ENCODE measurements around the gene NRP2.

Gene NRP2

DNA sequence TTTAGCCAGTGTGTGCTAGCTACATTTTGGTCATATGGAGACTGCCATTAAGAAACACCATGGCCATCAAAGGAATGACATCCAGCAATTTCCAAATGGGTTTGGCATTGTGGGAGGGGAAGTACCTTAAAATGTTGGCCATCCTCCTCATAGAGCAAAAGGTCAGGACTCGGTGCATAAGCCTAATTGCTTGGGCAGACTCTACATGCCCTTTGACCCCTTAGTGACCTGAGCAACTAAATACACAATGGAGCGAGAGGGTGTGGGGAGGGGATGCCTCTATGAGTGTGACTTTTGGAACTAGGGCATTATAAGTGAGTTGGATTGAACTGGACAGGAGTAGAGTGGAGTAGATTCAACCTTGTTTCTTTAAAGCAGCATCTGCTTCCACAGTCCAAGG lies 44.9 kb downstream of the NRP2 start:
- no peak overlapping the region for H3K9ac ChIP-seq (ENCODE audit: insufficient read length, low read depth)
- peaks cover 27% of the 10 kb centered on the region for H3K4me1 ChIP-seq (ENCODE audit: insufficient read depth, insufficient read length)
- no peak for DNase-seq (ENCODE audit: low read depth, low spot score)
- H3K4me3 ChIP-seq (ENCODE audit: insufficient read length, low read depth) = no peak overlapping the region
- no peaks in the 10 kb centered on the region for H3K27me3 ChIP-seq (ENCODE audit: insufficient read depth, insufficient read length)
- H3K9me3 ChIP-seq (ENCODE audit: insufficient read depth, low read length) = no peaks in the 10 kb centered on the region
- no peak for TF ChIP-seq SUZ12 (IDR thresholded peaks at IDR 0.05; ENCODE audit: extremely low read depth, insufficient read depth, insufficient read length)
- TF ChIP-seq YY1 (IDR thresholded peaks at IDR 0.05; ENCODE audit: insufficient read depth, insufficient read length) = no peak
- no peak for TF ChIP-seq ZNF274 (IDR thresholded peaks at IDR 0.05; ENCODE audit: low read depth, low read length)
- H3K36me3 ChIP-seq (ENCODE audit: insufficient read depth, insufficient read length, low read length) = peaks cover 83% of the 10 kb centered on the region

- H3K27me3 ChIP-seq (ENCODE audit: insufficient read depth, insufficient read length) = no peaks in the 10 kb centered on the region
- no peaks in the 10 kb centered on the region for H3K9me3 ChIP-seq (ENCODE audit: insufficient read depth, low read length)
- H3K4me3 ChIP-seq (ENCODE audit: insufficient read length, low read depth) = no peak overlapping the region
- peaks cover 27% of the 10 kb centered on the region for H3K4me1 ChIP-seq (ENCODE audit: insufficient read depth, insufficient read length)
- H3K36me3 ChIP-seq (ENCODE audit: insufficient read depth, insufficient read length, low read length) = peaks cover 85% of the 10 kb centered on the region
- TF ChIP-seq SUZ12 (IDR thresholded peaks at IDR 0.05; ENCODE audit: extremely low read depth, insufficient read depth, insufficient read length) (no peak), YY1 (IDR thresholded peaks at IDR 0.05; ENCODE audit: insufficient read depth, insufficient read length) (no peak), ZNF274 (IDR thresholded peaks at IDR 0.05; ENCODE audit: low read depth, low read length) (no peak)
- H3K9ac ChIP-seq (ENCODE audit: insufficient read length, low read depth) = no peak overlapping the region
- no peak for DNase-seq (ENCODE audit: low read depth, low spot score)
Measured at GRCh38 chr2:205728366-205728765, 46.1 kb downstream of the NRP2 start.

DNA sequence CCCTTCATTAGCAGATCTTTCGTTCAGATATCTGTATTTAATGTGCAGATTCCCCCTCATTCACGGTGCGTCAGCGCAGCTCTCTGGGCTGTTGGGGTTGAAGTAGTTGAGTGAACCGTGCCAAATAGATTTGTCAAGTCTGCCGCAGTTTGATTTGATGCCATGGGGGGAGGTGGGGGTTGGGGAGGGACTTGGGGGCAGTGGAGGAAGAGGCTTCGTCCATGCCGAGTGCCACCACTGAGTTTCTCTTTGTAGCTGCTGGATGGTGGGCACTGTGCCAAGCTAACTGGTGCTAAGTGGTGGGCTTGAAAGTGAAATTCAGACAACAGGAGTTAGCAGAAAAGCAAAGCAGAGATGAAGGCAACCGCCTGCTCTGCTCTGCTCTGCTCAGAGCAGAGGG lies 47.9 kb downstream of the NRP2 start:
- TF ChIP-seq SUZ12 (IDR thresholded peaks at IDR 0.05; ENCODE audit: extremely low read depth, insufficient read depth, insufficient read length) = no peak
- no peak for TF ChIP-seq ZNF274 (IDR thresholded peaks at IDR 0.05; ENCODE audit: low read depth, low read length)
- TF ChIP-seq YY1 (IDR thresholded peaks at IDR 0.05; ENCODE audit: insufficient read depth, insufficient read length) = no peak
- no peak for DNase-seq (ENCODE audit: low read depth, low spot score)
- Histone ChIP-seq H3K4me3 (ENCODE audit: insufficient read length, low read depth) (no peak overlapping the region), H3K9me3 (ENCODE audit: insufficient read depth, low read length) (no peaks in the 10 kb centered on the region), H3K36me3 (ENCODE audit: insufficient read depth, insufficient read length, low read length) (peaks cover 78% of the 10 kb centered on the region), H3K4me1 (ENCODE audit: insufficient read depth, insufficient read length) (peaks cover 27% of the 10 kb centered on the region), H3K9ac (ENCODE audit: insufficient read length, low read depth) (peak overlapping the region; percentile 54), H3K27me3 (ENCODE audit: insufficient read depth, insufficient read length) (no peaks in the 10 kb centered on the region)

- peak; percentile 58 for DNase-seq (ENCODE audit: low read depth, low spot score)
- TF ChIP-seq ZNF274 (IDR thresholded peaks at IDR 0.05; ENCODE audit: low read depth, low read length) = no peak
- no peak for TF ChIP-seq YY1 (IDR thresholded peaks at IDR 0.05; ENCODE audit: insufficient read depth, insufficient read length)
- TF ChIP-seq SUZ12 (IDR thresholded peaks at IDR 0.05; ENCODE audit: extremely low read depth, insufficient read depth, insufficient read length) = no peak
- no peaks in the 10 kb centered on the region for H3K9me3 ChIP-seq (ENCODE audit: insufficient read depth, low read length)
- H3K4me3 ChIP-seq (ENCODE audit: insufficient read length, low read depth) = no peak overlapping the region
- H3K9ac ChIP-seq (ENCODE audit: insufficient read length, low read depth) = peak overlapping the region; percentile 16
- no peaks in the 10 kb centered on the region for H3K27me3 ChIP-seq (ENCODE audit: insufficient read depth, insufficient read length)
- peaks cover 27% of the 10 kb centered on the region for H3K4me1 ChIP-seq (ENCODE audit: insufficient read depth, insufficient read length)
- H3K36me3 ChIP-seq (ENCODE audit: insufficient read depth, insufficient read length, low read length) = peaks cover 71% of the 10 kb centered on the region
Measured at GRCh38 chr2:205730701-205731582, 48.6 kb downstream of the NRP2 start.

GRCh38 chr2:205731583-205731981 lies 49.3 kb downstream of the NRP2 start:
- Histone ChIP-seq H3K4me1 (ENCODE audit: insufficient read depth, insufficient read length) (peaks cover 27% of the 10 kb centered on the region), H3K9ac (ENCODE audit: insufficient read length, low read depth) (no peak overlapping the region), H3K4me3 (ENCODE audit: insufficient read length, low read depth) (no peak overlapping the region), H3K9me3 (ENCODE audit: insufficient read depth, low read length) (no peaks in the 10 kb centered on the region), H3K36me3 (ENCODE audit: insufficient read depth, insufficient read length, low read length) (peaks cover 68% of the 10 kb centered on the region), H3K27me3 (ENCODE audit: insufficient read depth, insufficient read length) (no peaks in the 10 kb centered on the region)
- TF ChIP-seq SUZ12 (IDR thresholded peaks at IDR 0.05; ENCODE audit: extremely low read depth, insufficient read depth, insufficient read length) (no peak), ZNF274 (IDR thresholded peaks at IDR 0.05; ENCODE audit: low read depth, low read length) (no peak), YY1 (IDR thresholded peaks at IDR 0.05; ENCODE audit: insufficient read depth, insufficient read length) (no peak)
- DNase-seq (ENCODE audit: low read depth, low spot score) = no peak

GRCh38 chr2:205732314-205732713 lies 50.0 kb downstream of the NRP2 start:
- Histone ChIP-seq H3K27me3 (ENCODE audit: insufficient read depth, insufficient read length) (no peaks in the 10 kb centered on the region), H3K4me3 (ENCODE audit: insufficient read length, low read depth) (no peak overlapping the region), H3K9ac (ENCODE audit: insufficient read length, low read depth) (no peak overlapping the region), H3K4me1 (ENCODE audit: insufficient read depth, insufficient read length) (peaks cover 27% of the 10 kb centered on the region), H3K9me3 (ENCODE audit: insufficient read depth, low read length) (no peaks in the 10 kb centered on the region), H3K36me3 (ENCODE audit: insufficient read depth, insufficient read length, low read length) (peaks cover 67% of the 10 kb centered on the region)
- DNase-seq (ENCODE audit: low read depth, low spot score) = no peak
- no peak for TF ChIP-seq SUZ12 (IDR thresholded peaks at IDR 0.05; ENCODE audit: extremely low read depth, insufficient read depth, insufficient read length)
- TF ChIP-seq ZNF274 (IDR thresholded peaks at IDR 0.05; ENCODE audit: low read depth, low read length) = no peak

GRCh38 chr2:205733082-205733481 lies 50.8 kb downstream of the NRP2 start:
- Histone ChIP-seq H3K9ac (ENCODE audit: insufficient read length, low read depth) (no peak overlapping the region), H3K4me3 (ENCODE audit: insufficient read length, low read depth) (no peak overlapping the region), H3K36me3 (ENCODE audit: insufficient read depth, insufficient read length, low read length) (peaks cover 67% of the 10 kb centered on the region), H3K4me1 (ENCODE audit: insufficient read depth, insufficient read length) (peaks cover 25% of the 10 kb centered on the region), H3K9me3 (ENCODE audit: insufficient read depth, low read length) (no peaks in the 10 kb centered on the region), H3K27me3 (ENCODE audit: insufficient read depth, insufficient read length) (no peaks in the 10 kb centered on the region)
- no peak for DNase-seq (ENCODE audit: low read depth, low spot score)
- TF ChIP-seq SUZ12 (IDR thresholded peaks at IDR 0.05; ENCODE audit: extremely low read depth, insufficient read depth, insufficient read length) = no peak

Data from NT2/D1 (cell line).